GM23338 (cell line): ENCODE data around the gene ADAMTS19. TPM values are rescaled to one million over a fixed set of nuclear protein-coding genes. Genes with fewer than 3 reads are reported as not detected.

Experiments
- ATAC-seq: fragments of 200-7000 bp; cut with Tn5 transposase; 3 replicates; pipeline ENCODE4 v1.9.1; 2020
- DNase-seq: peaks from one replicate; pipeline ENCODE4 v3.0.0-alpha.2; 2015; ENCODE audit warnings: low spot score
- H2AFZ ChIP-seq: fragments of 200-600 bp; sonication (generic); 2 replicates; pipeline ENCODE4 v1.8.0; 2016; ENCODE audit warnings: antibody characterized with exemption, mild to moderate bottlenecking, moderate library complexity
- H3F3A ChIP-seq: fragments of 200-600 bp; sonication (generic); replicated peaks from 2 replicates; pipeline ENCODE4 v1.8.0; 2017; ENCODE audit warnings: antibody characterized with exemption, mixed run types, low read depth
- H3K27ac ChIP-seq: fragments of 200-600 bp; sonication (generic); 2 replicates; pipeline ENCODE4 v1.6.1; 2016; ENCODE audit warnings: low read depth
- H3K27me3 ChIP-seq: fragments of 200-600 bp; sonication (generic); 2 replicates; pipeline ENCODE4 v1.8.0; 2016; ENCODE audit warnings: mild to moderate bottlenecking, mixed run types, moderate library complexity; ENCODE audit not compliant: insufficient read depth
- H3K36me3 ChIP-seq: fragments of 200-600 bp; sonication (generic); 2 replicates; pipeline ENCODE4 v1.8.0; 2016; ENCODE audit warnings: mild to moderate bottlenecking; ENCODE audit not compliant: insufficient read depth
- H3K4me1 ChIP-seq: fragments of 200-600 bp; sonication (generic); 2 replicates; pipeline ENCODE4 v1.8.0; 2016; ENCODE audit warnings: mild to moderate bottlenecking, moderate library complexity; ENCODE audit not compliant: insufficient read depth
- H3K4me2 ChIP-seq: fragments of 200-600 bp; sonication (generic); 2 replicates; pipeline ENCODE4 v1.7.1; 2017; ENCODE audit warnings: mixed run types
- H3K4me3 ChIP-seq: fragments of 200-600 bp; sonication (generic); 2 replicates; pipeline ENCODE4 v1.6.1; 2016; ENCODE audit warnings: mixed run types
- H3K79me2 ChIP-seq: fragments of 200-600 bp; sonication (generic); replicated peaks from 2 replicates; pipeline ENCODE4 v1.8.0; 2017; ENCODE audit warnings: mild to moderate bottlenecking; ENCODE audit not compliant: insufficient read depth
- H3K9me2 ChIP-seq: fragments of 200-600 bp; sonication (generic); 2 replicates; pipeline ENCODE4 v1.8.0; 2017; ENCODE audit not compliant: insufficient read depth
- H4K20me1 ChIP-seq: fragments of 200-600 bp; sonication (generic); replicated peaks from 2 replicates; pipeline ENCODE4 v1.8.0; 2017; ENCODE audit warnings: mild to moderate bottlenecking; ENCODE audit not compliant: insufficient read depth
- H3K27ac Mint-ChIP-seq: 2 replicates; pipeline ENCODE4 v1.8.0; 2020; ENCODE audit warnings: inconsistent platforms, mild to moderate bottlenecking, moderate library complexity, mixed read lengths
- H3K27me3 Mint-ChIP-seq: 3 replicates; pipeline ENCODE4 v1.8.0; 2022; ENCODE audit warnings: low read depth, mild to moderate bottlenecking, moderate library complexity, mixed read lengths, inconsistent platforms; ENCODE audit not compliant: insufficient read depth, poor library complexity
- H3K36me3 Mint-ChIP-seq: 3 replicates; pipeline ENCODE4 v1.8.0; 2021; ENCODE audit warnings: low read depth, mild to moderate bottlenecking, inconsistent platforms, moderate library complexity, mixed read lengths
- H3K4me1 Mint-ChIP-seq: 3 replicates; pipeline ENCODE4 v1.8.0; 2020; ENCODE audit warnings: mild to moderate bottlenecking, inconsistent platforms, mixed read lengths
- H3K4me3 Mint-ChIP-seq: 3 replicates; pipeline ENCODE4 v1.8.0; 2021; ENCODE audit warnings: moderate library complexity, mild to moderate bottlenecking, inconsistent platforms, mixed read lengths
- H3K9me3 Mint-ChIP-seq: 3 replicates; pipeline ENCODE4 v1.8.0; 2020; ENCODE audit warnings: moderate library complexity, mild to moderate bottlenecking, inconsistent platforms, mixed read lengths
- CREB1 ChIP-seq: fragments of 250-450 bp; sonication (Bioruptor Pico); IDR thresholded peaks from 2 replicates; pipeline ENCODE4 v1.5.0; 2020; ENCODE audit warnings: low read depth, mild to moderate bottlenecking, moderate library complexity
- CTCF ChIP-seq, 2 experiments: fragments of 200-600 bp in 1 of 2; sonication (generic) in 1 of 2; conservative IDR thresholded peaks; 2 replicates each; pipeline versions ENCODE4 v1.5.1 to v1.6.1; 2016 to 2017; ENCODE audit warnings: antibody characterized with exemption in 2 of 2, low read depth in 2 of 2, mild to moderate bottlenecking in 2 of 2, moderate library complexity in 1 of 2
- ETS1 ChIP-seq: IDR thresholded peaks from 2 replicates; pipeline ENCODE4 v1.6.1; 2016; ENCODE audit warnings: antibody characterized with exemption
- EZH2 ChIP-seq: fragments of 200-600 bp; sonication (generic); IDR thresholded peaks from one replicate; pipeline ENCODE4 v1.8.0; 2017; ENCODE audit warnings: antibody characterized with exemption, mild to moderate bottlenecking, low read depth; ENCODE audit not compliant: unreplicated experiment
- EZH2phosphoT487 ChIP-seq: fragments of 200-600 bp; sonication (generic); IDR thresholded peaks from one replicate; pipeline ENCODE4 v1.8.1; 2018; ENCODE audit warnings: antibody characterized with exemption; ENCODE audit not compliant: unreplicated experiment
- JUNB ChIP-seq: IDR thresholded peaks from one replicate; pipeline ENCODE4 v1.6.1; 2016; ENCODE audit warnings: antibody characterized with exemption; ENCODE audit not compliant: unreplicated experiment
- NANOG ChIP-seq: IDR thresholded peaks from 2 replicates; pipeline ENCODE4 v1.6.1; 2016; ENCODE audit warnings: antibody characterized with exemption, borderline replicate concordance
- POLR2AphosphoS5 ChIP-seq: IDR thresholded peaks from 2 replicates; pipeline ENCODE4 v1.6.1; 2016; ENCODE audit warnings: antibody characterized with exemption, low read depth
- STAT1 ChIP-seq: IDR thresholded peaks from one replicate; pipeline ENCODE4 v1.6.1; 2016; ENCODE audit warnings: antibody characterized with exemption; ENCODE audit not compliant: unreplicated experiment
- ZNF114 ChIP-seq: fragments of 250-450 bp; sonication (Bioruptor Pico); IDR thresholded peaks from 2 replicates; pipeline ENCODE4 v1.5.0; 2020; ENCODE audit warnings: mild to moderate bottlenecking, moderate library complexity
- ZNF331 ChIP-seq: fragments of 250-450 bp; sonication (Bioruptor Pico); IDR thresholded peaks from 2 replicates; pipeline ENCODE4 v1.5.0; 2020; ENCODE audit warnings: low read depth, mild to moderate bottlenecking, moderate library complexity
- polyA plus RNA-seq: library from polyadenylated mRNA; unstranded; fragments of >200 nt; fragmentation: Nextera tagmentation; extraction: Ambion mirVana; gene quantifications from 2 replicates; pipeline ENCODE4 v1.2.1, GENCODE V29; 2016
- total RNA-seq: library from RNA; depleted of rRNA; stranded (reverse); fragments of >200 nt; shearing (Covaris generic); gene quantifications from 2 replicates; pipeline ENCODE4 v1.2.3, GENCODE V29; 2014
- TF ChIP-seq, protein P1 (sequence below): IDR thresholded peaks from one replicate; pipeline ENCODE4 v1.6.1; 2018; ENCODE audit warnings: antibody characterized with exemption; ENCODE audit not compliant: unreplicated experiment
- TF ChIP-seq, protein P2 (sequence below): fragments of 250-450 bp; sonication (Bioruptor Pico); IDR thresholded peaks from 2 replicates; pipeline ENCODE4 v1.5.0; 2020; ENCODE audit warnings: mild to moderate bottlenecking, moderate library complexity

Gene ADAMTS19
- total and polyA plus RNA-seq, 2 experiments from 2014 or later, result 6.0 to 27.4 TPM

- TF ChIP-seq ZNF114 (CRISPR knock-in tag), result no peak
- TF ChIP-seq ETS1, result no peak
- TF ChIP-seq EZH2, result no peak
- TF ChIP-seq, protein P1, sequence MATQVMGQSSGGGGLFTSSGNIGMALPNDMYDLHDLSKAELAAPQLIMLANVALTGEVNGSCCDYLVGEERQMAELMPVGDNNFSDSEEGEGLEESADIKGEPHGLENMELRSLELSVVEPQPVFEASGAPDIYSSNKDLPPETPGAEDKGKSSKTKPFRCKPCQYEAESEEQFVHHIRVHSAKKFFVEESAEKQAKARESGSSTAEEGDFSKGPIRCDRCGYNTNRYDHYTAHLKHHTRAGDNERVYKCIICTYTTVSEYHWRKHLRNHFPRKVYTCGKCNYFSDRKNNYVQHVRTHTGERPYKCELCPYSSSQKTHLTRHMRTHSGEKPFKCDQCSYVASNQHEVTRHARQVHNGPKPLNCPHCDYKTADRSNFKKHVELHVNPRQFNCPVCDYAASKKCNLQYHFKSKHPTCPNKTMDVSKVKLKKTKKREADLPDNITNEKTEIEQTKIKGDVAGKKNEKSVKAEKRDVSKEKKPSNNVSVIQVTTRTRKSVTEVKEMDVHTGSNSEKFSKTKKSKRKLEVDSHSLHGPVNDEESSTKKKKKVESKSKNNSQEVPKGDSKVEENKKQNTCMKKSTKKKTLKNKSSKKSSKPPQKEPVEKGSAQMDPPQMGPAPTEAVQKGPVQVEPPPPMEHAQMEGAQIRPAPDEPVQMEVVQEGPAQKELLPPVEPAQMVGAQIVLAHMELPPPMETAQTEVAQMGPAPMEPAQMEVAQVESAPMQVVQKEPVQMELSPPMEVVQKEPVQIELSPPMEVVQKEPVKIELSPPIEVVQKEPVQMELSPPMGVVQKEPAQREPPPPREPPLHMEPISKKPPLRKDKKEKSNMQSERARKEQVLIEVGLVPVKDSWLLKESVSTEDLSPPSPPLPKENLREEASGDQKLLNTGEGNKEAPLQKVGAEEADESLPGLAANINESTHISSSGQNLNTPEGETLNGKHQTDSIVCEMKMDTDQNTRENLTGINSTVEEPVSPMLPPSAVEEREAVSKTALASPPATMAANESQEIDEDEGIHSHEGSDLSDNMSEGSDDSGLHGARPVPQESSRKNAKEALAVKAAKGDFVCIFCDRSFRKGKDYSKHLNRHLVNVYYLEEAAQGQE, result no peak
- no peak for TF ChIP-seq ZNF331 (CRISPR knock-in tag)
- no peak for TF ChIP-seq EZH2phosphoT487
- TF ChIP-seq, protein P2, sequence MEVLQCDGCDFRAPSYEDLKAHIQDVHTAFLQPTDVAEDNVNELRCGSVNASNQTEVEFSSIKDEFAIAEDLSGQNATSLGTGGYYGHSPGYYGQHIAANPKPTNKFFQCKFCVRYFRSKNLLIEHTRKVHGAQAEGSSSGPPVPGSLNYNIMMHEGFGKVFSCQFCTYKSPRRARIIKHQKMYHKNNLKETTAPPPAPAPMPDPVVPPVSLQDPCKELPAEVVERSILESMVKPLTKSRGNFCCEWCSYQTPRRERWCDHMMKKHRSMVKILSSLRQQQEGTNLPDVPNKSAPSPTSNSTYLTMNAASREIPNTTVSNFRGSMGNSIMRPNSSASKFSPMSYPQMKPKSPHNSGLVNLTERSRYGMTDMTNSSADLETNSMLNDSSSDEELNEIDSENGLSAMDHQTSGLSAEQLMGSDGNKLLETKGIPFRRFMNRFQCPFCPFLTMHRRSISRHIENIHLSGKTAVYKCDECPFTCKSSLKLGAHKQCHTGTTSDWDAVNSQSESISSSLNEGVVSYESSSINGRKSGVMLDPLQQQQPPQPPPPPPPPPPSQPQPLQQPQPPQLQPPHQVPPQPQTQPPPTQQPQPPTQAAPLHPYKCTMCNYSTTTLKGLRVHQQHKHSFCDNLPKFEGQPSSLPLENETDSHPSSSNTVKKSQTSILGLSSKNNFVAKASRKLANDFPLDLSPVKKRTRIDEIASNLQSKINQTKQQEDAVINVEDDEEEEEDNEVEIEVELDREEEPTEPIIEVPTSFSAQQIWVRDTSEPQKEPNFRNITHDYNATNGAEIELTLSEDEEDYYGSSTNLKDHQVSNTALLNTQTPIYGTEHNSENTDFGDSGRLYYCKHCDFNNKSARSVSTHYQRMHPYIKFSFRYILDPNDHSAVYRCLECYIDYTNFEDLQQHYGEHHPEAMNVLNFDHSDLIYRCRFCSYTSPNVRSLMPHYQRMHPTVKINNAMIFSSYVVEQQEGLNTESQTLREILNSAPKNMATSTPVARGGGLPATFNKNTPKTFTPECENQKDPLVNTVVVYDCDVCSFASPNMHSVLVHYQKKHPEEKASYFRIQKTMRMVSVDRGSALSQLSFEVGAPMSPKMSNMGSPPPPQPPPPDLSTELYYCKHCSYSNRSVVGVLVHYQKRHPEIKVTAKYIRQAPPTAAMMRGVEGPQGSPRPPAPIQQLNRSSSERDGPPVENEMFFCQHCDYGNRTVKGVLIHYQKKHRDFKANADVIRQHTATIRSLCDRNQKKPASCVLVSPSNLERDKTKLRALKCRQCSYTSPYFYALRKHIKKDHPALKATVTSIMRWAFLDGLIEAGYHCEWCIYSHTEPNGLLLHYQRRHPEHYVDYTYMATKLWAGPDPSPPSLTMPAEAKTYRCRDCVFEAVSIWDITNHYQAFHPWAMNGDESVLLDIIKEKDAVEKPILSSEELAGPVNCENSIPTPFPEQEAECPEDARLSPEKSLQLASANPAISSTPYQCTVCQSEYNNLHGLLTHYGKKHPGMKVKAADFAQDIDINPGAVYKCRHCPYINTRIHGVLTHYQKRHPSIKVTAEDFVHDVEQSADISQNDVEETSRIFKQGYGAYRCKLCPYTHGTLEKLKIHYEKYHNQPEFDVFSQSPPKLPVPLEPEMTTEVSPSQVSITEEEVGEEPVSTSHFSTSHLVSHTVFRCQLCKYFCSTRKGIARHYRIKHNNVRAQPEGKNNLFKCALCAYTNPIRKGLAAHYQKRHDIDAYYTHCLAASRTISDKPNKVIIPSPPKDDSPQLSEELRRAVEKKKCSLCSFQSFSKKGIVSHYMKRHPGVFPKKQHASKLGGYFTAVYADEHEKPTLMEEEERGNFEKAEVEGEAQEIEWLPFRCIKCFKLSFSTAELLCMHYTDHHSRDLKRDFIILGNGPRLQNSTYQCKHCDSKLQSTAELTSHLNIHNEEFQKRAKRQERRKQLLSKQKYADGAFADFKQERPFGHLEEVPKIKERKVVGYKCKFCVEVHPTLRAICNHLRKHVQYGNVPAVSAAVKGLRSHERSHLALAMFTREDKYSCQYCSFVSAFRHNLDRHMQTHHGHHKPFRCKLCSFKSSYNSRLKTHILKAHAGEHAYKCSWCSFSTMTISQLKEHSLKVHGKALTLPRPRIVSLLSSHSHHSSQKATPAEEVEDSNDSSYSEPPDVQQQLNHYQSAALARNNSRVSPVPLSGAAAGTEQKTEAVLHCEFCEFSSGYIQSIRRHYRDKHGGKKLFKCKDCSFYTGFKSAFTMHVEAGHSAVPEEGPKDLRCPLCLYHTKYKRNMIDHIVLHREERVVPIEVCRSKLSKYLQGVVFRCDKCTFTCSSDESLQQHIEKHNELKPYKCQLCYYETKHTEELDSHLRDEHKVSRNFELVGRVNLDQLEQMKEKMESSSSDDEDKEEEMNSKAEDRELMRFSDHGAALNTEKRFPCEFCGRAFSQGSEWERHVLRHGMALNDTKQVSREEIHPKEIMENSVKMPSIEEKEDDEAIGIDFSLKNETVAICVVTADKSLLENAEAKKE (CRISPR knock-in tag), result no peak
- TF ChIP-seq CTCF (conservative IDR thresholded peaks at IDR 0.05; ENCODE audit: low read depth in 2 of 2), result no peak
- no peak for TF ChIP-seq POLR2AphosphoS5
- no peak for TF ChIP-seq CREB1 (CRISPR knock-in tag)
- no peak for TF ChIP-seq NANOG
- no peak for TF ChIP-seq JUNB
- TF ChIP-seq STAT1, result no peak
- H3K4me3 ChIP-seq, result no peak overlapping the region
- H3K27ac ChIP-seq, result no peak overlapping the region
- H3K36me3 Mint-ChIP-seq, result peaks cover 4% of the 10 kb centered on the region; the same call in 2 of the 3 replicates
- DNase-seq, result no peak
- H2AFZ ChIP-seq, result no peak overlapping the region
- no peak for ATAC-seq
- H3K4me3 Mint-ChIP-seq, result no peak overlapping the region
- H3K9me3 Mint-ChIP-seq, result no peaks in the 10 kb centered on the region
- H3K36me3 ChIP-seq, result no peaks in the 10 kb centered on the region
- no peaks in the 10 kb centered on the region for H3K27me3 ChIP-seq
- peaks cover 8% of the 10 kb centered on the region for H3K4me1 Mint-ChIP-seq
- H3K4me2 ChIP-seq, result no peak overlapping the region
- peaks cover 1% of the 10 kb centered on the region for H3K27me3 Mint-ChIP-seq
- H3K27ac Mint-ChIP-seq, result no peak overlapping the region
- H3K79me2 ChIP-seq, result peaks cover 75% of the 10 kb centered on the region
- H3F3A ChIP-seq, result no peaks in the 10 kb centered on the region
- H3K9me2 ChIP-seq, result no peaks in the 10 kb centered on the region
- 0 out of 2 replicates have a peak, but pooled peaks cover 4% of the 10 kb centered on the region for H3K4me1 ChIP-seq
- H4K20me1 ChIP-seq, result 0 out of 2 replicates have a peak, but pooled peaks cover 5% of the 10 kb centered on the region
These were observed 16.7 kb downstream of the ADAMTS19 start for GRCh38 chr5:129476751-129477150.
